ENCODE data around the gene DLGAP4. TPM values are rescaled to one million over a fixed set of nuclear protein-coding genes. Genes with fewer than 3 reads are reported as not detected.

DLGAP4 gene
- total RNA-seq, 1 donor from 2014 or later, result 199 TPM

DNA sequence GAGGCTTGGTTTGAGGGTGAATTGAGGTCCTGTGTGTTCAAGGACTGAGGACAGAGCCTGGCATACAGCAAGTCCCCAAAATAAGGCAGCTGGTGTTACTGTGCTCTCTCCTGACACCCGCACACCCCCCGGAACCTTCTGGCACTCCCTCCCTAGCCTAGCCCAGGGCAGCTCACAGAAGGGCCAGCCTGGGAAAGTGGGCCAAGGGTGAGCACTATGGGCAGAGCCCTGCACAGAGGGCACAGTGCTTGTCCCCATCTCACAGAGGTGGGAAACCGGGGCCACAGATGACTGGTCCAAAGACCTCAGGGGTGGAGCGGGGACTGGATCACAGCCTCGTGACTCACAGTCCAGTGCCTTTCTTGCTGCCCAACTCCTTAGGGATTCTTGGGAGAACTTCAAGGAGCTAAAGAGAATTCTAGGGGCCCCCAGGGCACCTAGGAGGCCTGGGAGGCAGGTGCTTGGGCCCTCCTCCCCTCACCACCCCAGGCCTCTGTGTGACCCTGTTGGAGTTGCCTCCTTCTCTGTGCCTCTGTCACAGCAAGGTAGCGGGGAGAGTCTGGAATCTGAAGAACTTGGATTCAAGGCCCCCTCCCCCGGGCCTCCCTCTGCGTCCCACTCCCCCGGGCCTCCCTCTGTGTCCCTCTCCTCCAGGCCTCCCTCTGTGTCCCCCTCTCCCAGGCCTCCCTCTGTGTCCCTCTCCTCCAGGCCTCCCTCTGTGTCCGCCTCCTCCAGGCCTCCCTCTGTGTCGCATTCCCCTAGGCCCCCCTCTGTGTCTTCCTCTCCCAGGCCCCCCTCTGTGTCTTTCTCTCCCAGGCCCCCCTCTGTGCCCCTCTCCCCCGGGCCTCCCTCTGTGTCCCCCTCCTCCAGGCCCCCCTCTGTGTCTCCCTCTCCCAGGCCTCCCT is 13.5 kb downstream of the DLGAP4 start:
- H3K27me3 Mint-ChIP-seq (ENCODE audit: unreplicated experiment), result peaks cover 16% of the 10 kb centered on the region
- peaks cover 1% of the 10 kb centered on the region for H3K4me1 Mint-ChIP-seq (ENCODE audit: low read depth, unreplicated experiment)
- H3K4me3 Mint-ChIP-seq (ENCODE audit: unreplicated experiment), result no peak overlapping the region
- no peak for TF ChIP-seq CTCF (IDR thresholded peaks at IDR 0.05; ENCODE audit: partially characterized antibody, unreplicated experiment)
- DNase-seq, result no peak
- H3K9me3 Mint-ChIP-seq (ENCODE audit: unreplicated experiment), result peaks cover 12% of the 10 kb centered on the region
- H3K36me3 Mint-ChIP-seq (ENCODE audit: unreplicated experiment), result peaks cover 4% of the 10 kb centered on the region
- H3K27ac Mint-ChIP-seq (ENCODE audit: unreplicated experiment), result no peak overlapping the region

DNA sequence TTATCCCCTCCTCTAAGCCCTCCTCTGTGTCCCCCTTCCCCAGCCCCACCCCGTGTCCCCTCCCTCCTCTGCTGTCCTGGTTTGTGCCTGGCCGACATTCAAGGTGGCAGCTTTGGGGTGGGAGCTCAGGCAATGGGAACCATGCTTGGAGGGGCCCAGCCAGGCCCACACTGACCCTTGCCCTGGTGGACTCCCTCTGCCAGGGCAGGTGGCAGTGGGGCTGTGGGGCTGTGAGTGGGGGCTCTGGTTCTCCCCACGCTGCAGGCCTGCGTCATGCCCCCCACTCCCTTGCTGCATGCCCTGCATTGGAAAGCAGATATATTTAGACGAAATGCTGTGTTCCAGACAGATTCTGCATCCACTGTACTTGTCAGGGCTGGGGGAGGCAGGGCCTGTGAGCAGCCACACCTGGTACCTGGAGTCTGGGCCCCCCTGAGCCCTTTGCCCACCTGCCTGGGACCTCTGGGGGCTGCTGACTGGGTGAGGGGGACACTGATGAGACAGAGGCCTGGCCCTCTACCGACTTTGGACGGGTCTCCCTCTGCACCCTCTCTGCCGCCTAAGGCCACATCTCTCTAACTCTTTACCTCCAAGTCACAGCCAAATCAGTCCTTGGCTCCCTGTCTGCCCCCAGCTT is 14.2 kb downstream of the DLGAP4 start:
- peaks cover 1% of the 10 kb centered on the region for H3K4me1 Mint-ChIP-seq (ENCODE audit: low read depth, unreplicated experiment)
- no peak overlapping the region for H3K27ac Mint-ChIP-seq (ENCODE audit: unreplicated experiment)
- H3K9me3 Mint-ChIP-seq (ENCODE audit: unreplicated experiment), result peaks cover 10% of the 10 kb centered on the region
- no peak overlapping the region for H3K4me3 Mint-ChIP-seq (ENCODE audit: unreplicated experiment)
- DNase-seq, result no peak
- H3K27me3 Mint-ChIP-seq (ENCODE audit: unreplicated experiment), result peaks cover 11% of the 10 kb centered on the region
- TF ChIP-seq CTCF (IDR thresholded peaks at IDR 0.05; ENCODE audit: partially characterized antibody, unreplicated experiment), result no peak
- peaks cover 11% of the 10 kb centered on the region for H3K36me3 Mint-ChIP-seq (ENCODE audit: unreplicated experiment)

GRCh38 chr20:36320898-36321695 is 15.0 kb downstream of the DLGAP4 start:
- H3K4me1 Mint-ChIP-seq (ENCODE audit: low read depth, unreplicated experiment), result peaks cover 1% of the 10 kb centered on the region
- DNase-seq, result peak; percentile 13
- no peak overlapping the region for H3K27ac Mint-ChIP-seq (ENCODE audit: unreplicated experiment)

GRCh38 chr20:36322131-36322530 is 16.0 kb downstream of the DLGAP4 start:
- TF ChIP-seq CTCF (IDR thresholded peaks at IDR 0.05; ENCODE audit: partially characterized antibody, unreplicated experiment), result no peak

More at GRCh38 chr20:36320898-36321695, 15.0 kb downstream of the DLGAP4 start:
- no peak for TF ChIP-seq CTCF (IDR thresholded peaks at IDR 0.05; ENCODE audit: partially characterized antibody, unreplicated experiment)
- peaks cover 15% of the 10 kb centered on the region for H3K36me3 Mint-ChIP-seq (ENCODE audit: unreplicated experiment)
- peaks cover 10% of the 10 kb centered on the region for H3K9me3 Mint-ChIP-seq (ENCODE audit: unreplicated experiment)
- H3K4me3 Mint-ChIP-seq (ENCODE audit: unreplicated experiment), result no peak overlapping the region
- peaks cover 11% of the 10 kb centered on the region for H3K27me3 Mint-ChIP-seq (ENCODE audit: unreplicated experiment)

More at GRCh38 chr20:36322131-36322530, 16.0 kb downstream of the DLGAP4 start:
- peak; percentile 7 for DNase-seq
- peaks cover 17% of the 10 kb centered on the region for H3K36me3 Mint-ChIP-seq (ENCODE audit: unreplicated experiment)
- H3K9me3 Mint-ChIP-seq (ENCODE audit: unreplicated experiment), result peaks cover 10% of the 10 kb centered on the region
- no peak overlapping the region for H3K27ac Mint-ChIP-seq (ENCODE audit: unreplicated experiment)
- H3K4me3 Mint-ChIP-seq (ENCODE audit: unreplicated experiment), result no peak overlapping the region
- H3K27me3 Mint-ChIP-seq (ENCODE audit: unreplicated experiment), result peaks cover 8% of the 10 kb centered on the region
- peaks cover 1% of the 10 kb centered on the region for H3K4me1 Mint-ChIP-seq (ENCODE audit: low read depth, unreplicated experiment)
